OCI-LY3 (cell line): ENCODE data around the gene TMEM114.

Source experiments
- H2AFZ ChIP-seq: fragments of 200-600, 300-600 bp; shearing (Covaris generic); 2 replicates; pipeline ENCODE4 v1.6.0; 2014; ENCODE audit warnings: antibody characterized with exemption, low read depth, low read length
- H3K27ac ChIP-seq: fragments of 200-600, 300-600 bp; sonication (generic); 2 replicates; pipeline ENCODE4 v1.5.1; 2014; ENCODE audit warnings: mild to moderate bottlenecking, low read length, moderate library complexity, mixed read lengths
- H3K27me3 ChIP-seq: fragments of 200-600, 300-600 bp; sonication (generic); 2 replicates; pipeline ENCODE4 v1.6.1; 2014; ENCODE audit warnings: low read depth, low read length, mixed read lengths
- H3K36me3 ChIP-seq: fragments of 200-600, 300-600 bp; sonication (generic); replicated peaks from 2 replicates; pipeline ENCODE3; 2014; ENCODE audit warnings: low read depth, low read length, mixed read lengths
- H3K4me1 ChIP-seq: fragments of 300-600, 200-600 bp; sonication (generic); 2 replicates; pipeline ENCODE4 v1.6.1; 2014; ENCODE audit warnings: low read length, mixed read lengths
- H3K4me2 ChIP-seq: fragments of 200-600, 300-600 bp; sonication (generic); 2 replicates; pipeline ENCODE4 v1.6.1; 2014; ENCODE audit warnings: low read length, mixed read lengths
- H3K4me3 ChIP-seq: fragments of 300-600, 200-600 bp; sonication (generic); 2 replicates; pipeline ENCODE4 v1.5.1; 2014; ENCODE audit warnings: antibody characterized with exemption, mild to moderate bottlenecking, low read length, moderate library complexity
- H3K79me2 ChIP-seq: fragments of 300-600, 200-600 bp; shearing (Covaris generic); 2 replicates; pipeline ENCODE4 v1.6.1; 2014; ENCODE audit warnings: mild to moderate bottlenecking, low read length, mixed read lengths
- H3K9ac ChIP-seq: fragments of 300-600, 200-600 bp; shearing (Covaris generic); 2 replicates; pipeline ENCODE4 v1.6.0; 2014; ENCODE audit warnings: mild to moderate bottlenecking, low read length, moderate library complexity
- H3K9me3 ChIP-seq: fragments of 200-600, 300-600 bp; shearing (Covaris generic); 2 replicates; pipeline ENCODE4 v1.6.1; 2014; ENCODE audit warnings: low read length, mixed read lengths; ENCODE audit not compliant: insufficient read depth
- H4K20me1 ChIP-seq: fragments of 200-600, 300-600 bp; sonication (generic); 2 replicates; pipeline ENCODE4 v1.6.1; 2016; ENCODE audit warnings: low read length, mixed read lengths; ENCODE audit not compliant: insufficient read depth
- CTCF ChIP-seq: fragments of 200-600, 300-600 bp; sonication (generic); IDR thresholded peaks from 2 replicates; pipeline ENCODE4 v1.5.1; 2014; ENCODE audit warnings: antibody characterized with exemption, low read length, low read depth
- EZH2phosphoT487 ChIP-seq: fragments of 200-600 bp; shearing (Covaris generic); IDR thresholded peaks from 2 replicates; pipeline ENCODE4 v1.6.1; 2018; ENCODE audit warnings: antibody characterized with exemption, mixed run types, low read depth

TMEM114 gene

GRCh38 chr16:8561496-8561895 lies 28.8 kb downstream of the TMEM114 start:
- peaks cover 8% of the 10 kb centered on the region; the same call in 1 of the 2 replicates for H3K9me3 ChIP-seq
- no peaks in the 10 kb centered on the region for H3K36me3 ChIP-seq
- H4K20me1 ChIP-seq: no peaks in the 10 kb centered on the region
- TF ChIP-seq EZH2phosphoT487 (no peak), CTCF (no peak)
- H3K27ac ChIP-seq: no peak overlapping the region
- no peak overlapping the region for H3K4me3 ChIP-seq
- no peak overlapping the region for H3K4me2 ChIP-seq
- H2AFZ ChIP-seq: no peak overlapping the region
- H3K4me1 ChIP-seq: no peaks in the 10 kb centered on the region
- H3K79me2 ChIP-seq: no peaks in the 10 kb centered on the region
- H3K9ac ChIP-seq: no peak overlapping the region
- no peaks in the 10 kb centered on the region for H3K27me3 ChIP-seq

GRCh38 chr16:8555400-8555799 lies 34.9 kb downstream of the TMEM114 start:
- Histone ChIP-seq H2AFZ (no peak overlapping the region), H3K4me3 (no peak overlapping the region), H3K27me3 (peaks cover 6% of the 10 kb centered on the region; the same call in 1 of the 2 replicates), H3K4me1 (no peaks in the 10 kb centered on the region), H3K27ac (no peak overlapping the region), H3K36me3 (no peaks in the 10 kb centered on the region), H4K20me1 (no peaks in the 10 kb centered on the region), H3K9me3 (no peaks in the 10 kb centered on the region), H3K79me2 (no peaks in the 10 kb centered on the region), H3K9ac (no peak overlapping the region), H3K4me2 (no peak overlapping the region)
- TF ChIP-seq EZH2phosphoT487: no peak
- TF ChIP-seq CTCF: no peak

- no peak for TF ChIP-seq CTCF
- no peak for TF ChIP-seq EZH2phosphoT487
- H3K27me3 ChIP-seq: peaks cover 6% of the 10 kb centered on the region; the same call in 1 of the 2 replicates
- no peaks in the 10 kb centered on the region for H3K9me3 ChIP-seq
- H3K79me2 ChIP-seq: no peaks in the 10 kb centered on the region
- no peak overlapping the region for H2AFZ ChIP-seq
- no peaks in the 10 kb centered on the region for H3K36me3 ChIP-seq
- no peaks in the 10 kb centered on the region for H4K20me1 ChIP-seq
- H3K4me2 ChIP-seq: no peak overlapping the region
- no peak overlapping the region for H3K4me3 ChIP-seq
- no peak overlapping the region for H3K27ac ChIP-seq
- H3K9ac ChIP-seq: no peak overlapping the region
- H3K4me1 ChIP-seq: no peaks in the 10 kb centered on the region
Observed at GRCh38 chr16:8554881-8555280, 35.4 kb downstream of the TMEM114 start.

DNA sequence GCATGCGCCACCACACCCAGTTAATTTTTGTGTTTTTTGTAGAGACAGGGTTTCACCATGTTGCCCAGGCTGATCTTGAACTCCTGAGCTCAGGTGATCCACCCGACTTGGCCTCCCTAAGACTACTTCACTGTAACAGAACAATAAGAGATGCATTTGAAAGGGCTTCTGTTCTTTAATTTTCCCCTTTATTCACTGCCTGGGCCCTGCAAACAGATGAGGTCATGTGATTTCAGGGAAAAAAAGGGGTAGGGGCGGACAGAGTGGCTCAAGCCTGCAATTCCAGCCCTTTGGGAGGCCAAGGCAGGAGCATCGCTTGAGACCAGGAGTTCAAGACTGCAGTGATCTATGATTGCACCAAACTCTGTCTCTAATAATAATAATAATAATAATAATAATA lies 36.3 kb downstream of the TMEM114 start:
- TF ChIP-seq EZH2phosphoT487 (no peak), CTCF (no peak)
- H3K4me1 ChIP-seq: no peaks in the 10 kb centered on the region

More for the DNA sequence above, 36.3 kb downstream of the TMEM114 start:
- H3K4me2 ChIP-seq: no peak overlapping the region
- no peak overlapping the region for H2AFZ ChIP-seq
- no peak overlapping the region for H3K9ac ChIP-seq
- no peaks in the 10 kb centered on the region for H3K79me2 ChIP-seq
- peaks cover 6% of the 10 kb centered on the region; the same call in 1 of the 2 replicates for H3K27me3 ChIP-seq
- H3K36me3 ChIP-seq: no peaks in the 10 kb centered on the region
- H3K27ac ChIP-seq: no peak overlapping the region
- no peaks in the 10 kb centered on the region for H4K20me1 ChIP-seq
- no peaks in the 10 kb centered on the region for H3K9me3 ChIP-seq
- H3K4me3 ChIP-seq: no peak overlapping the region
